OCI-LY3 (cell line): ENCODE results near the gene SRSF2.

ENCODE experiments used
- H2AFZ ChIP-seq: fragments of 200-600, 300-600 bp; shearing (Covaris generic); 2 replicates; pipeline ENCODE4 v1.6.0; 2014; ENCODE audit warnings: antibody characterized with exemption, low read depth, low read length
- H3K27ac ChIP-seq: fragments of 200-600, 300-600 bp; sonication (generic); 2 replicates; pipeline ENCODE4 v1.5.1; 2014; ENCODE audit warnings: mild to moderate bottlenecking, low read length, moderate library complexity, mixed read lengths
- H3K27me3 ChIP-seq: fragments of 200-600, 300-600 bp; sonication (generic); 2 replicates; pipeline ENCODE4 v1.6.1; 2014; ENCODE audit warnings: low read depth, low read length, mixed read lengths
- H3K36me3 ChIP-seq: fragments of 200-600, 300-600 bp; sonication (generic); replicated peaks from 2 replicates; pipeline ENCODE3; 2014; ENCODE audit warnings: low read depth, low read length, mixed read lengths
- H3K4me1 ChIP-seq: fragments of 300-600, 200-600 bp; sonication (generic); 2 replicates; pipeline ENCODE4 v1.6.1; 2014; ENCODE audit warnings: low read length, mixed read lengths
- H3K4me2 ChIP-seq: fragments of 200-600, 300-600 bp; sonication (generic); 2 replicates; pipeline ENCODE4 v1.6.1; 2014; ENCODE audit warnings: low read length, mixed read lengths
- H3K4me3 ChIP-seq: fragments of 300-600, 200-600 bp; sonication (generic); 2 replicates; pipeline ENCODE4 v1.5.1; 2014; ENCODE audit warnings: antibody characterized with exemption, mild to moderate bottlenecking, low read length, moderate library complexity
- H3K79me2 ChIP-seq: fragments of 300-600, 200-600 bp; shearing (Covaris generic); 2 replicates; pipeline ENCODE4 v1.6.1; 2014; ENCODE audit warnings: mild to moderate bottlenecking, low read length, mixed read lengths
- H3K9ac ChIP-seq: fragments of 300-600, 200-600 bp; shearing (Covaris generic); 2 replicates; pipeline ENCODE4 v1.6.0; 2014; ENCODE audit warnings: mild to moderate bottlenecking, low read length, moderate library complexity
- H3K9me3 ChIP-seq: fragments of 200-600, 300-600 bp; shearing (Covaris generic); 2 replicates; pipeline ENCODE4 v1.6.1; 2014; ENCODE audit warnings: low read length, mixed read lengths; ENCODE audit not compliant: insufficient read depth
- H4K20me1 ChIP-seq: fragments of 200-600, 300-600 bp; sonication (generic); 2 replicates; pipeline ENCODE4 v1.6.1; 2016; ENCODE audit warnings: low read length, mixed read lengths; ENCODE audit not compliant: insufficient read depth
- CTCF ChIP-seq: fragments of 200-600, 300-600 bp; sonication (generic); IDR thresholded peaks from 2 replicates; pipeline ENCODE4 v1.5.1; 2014; ENCODE audit warnings: antibody characterized with exemption, low read length, low read depth
- EZH2phosphoT487 ChIP-seq: fragments of 200-600 bp; shearing (Covaris generic); IDR thresholded peaks from 2 replicates; pipeline ENCODE4 v1.6.1; 2018; ENCODE audit warnings: antibody characterized with exemption, mixed run types, low read depth

Gene SRSF2

DNA sequence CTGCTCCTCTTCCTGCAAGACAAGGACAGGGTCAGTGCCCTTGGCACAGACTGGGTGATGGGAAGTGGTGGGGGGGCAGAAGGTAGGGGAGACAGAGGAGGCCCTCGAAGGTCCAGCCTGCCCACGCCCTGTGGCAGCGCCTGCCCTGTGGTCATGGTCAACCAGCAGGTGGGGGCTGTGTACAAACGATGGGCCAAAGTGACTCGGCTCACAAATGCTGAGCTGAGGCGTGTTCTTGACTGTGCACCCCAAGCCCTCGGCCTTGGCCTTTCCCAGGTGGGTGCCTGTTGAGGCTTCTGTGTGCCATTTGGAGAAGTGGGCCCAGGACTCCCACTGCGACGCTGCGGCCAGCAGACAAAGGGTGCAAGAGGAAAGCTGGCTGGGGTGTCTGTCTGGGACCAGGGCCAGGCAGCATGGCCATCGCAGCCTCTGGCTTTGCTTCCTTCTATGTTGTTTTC, 48.9 kb downstream of the SRSF2 start:
- no peaks in the 10 kb centered on the region for H3K9me3 ChIP-seq
- H3K27ac ChIP-seq: no peak overlapping the region
- no peaks in the 10 kb centered on the region for H3K79me2 ChIP-seq
- no peaks in the 10 kb centered on the region for H3K36me3 ChIP-seq
- H3K27me3 ChIP-seq: no peaks in the 10 kb centered on the region
- no peaks in the 10 kb centered on the region for H4K20me1 ChIP-seq
- no peak overlapping the region for H3K4me3 ChIP-seq
- H3K9ac ChIP-seq: no peak overlapping the region
- H2AFZ ChIP-seq: no peak overlapping the region
- no peak for TF ChIP-seq EZH2phosphoT487
- no peak for TF ChIP-seq CTCF
- peaks cover 6% of the 10 kb centered on the region for H3K4me1 ChIP-seq
- no peak overlapping the region for H3K4me2 ChIP-seq

DNA sequence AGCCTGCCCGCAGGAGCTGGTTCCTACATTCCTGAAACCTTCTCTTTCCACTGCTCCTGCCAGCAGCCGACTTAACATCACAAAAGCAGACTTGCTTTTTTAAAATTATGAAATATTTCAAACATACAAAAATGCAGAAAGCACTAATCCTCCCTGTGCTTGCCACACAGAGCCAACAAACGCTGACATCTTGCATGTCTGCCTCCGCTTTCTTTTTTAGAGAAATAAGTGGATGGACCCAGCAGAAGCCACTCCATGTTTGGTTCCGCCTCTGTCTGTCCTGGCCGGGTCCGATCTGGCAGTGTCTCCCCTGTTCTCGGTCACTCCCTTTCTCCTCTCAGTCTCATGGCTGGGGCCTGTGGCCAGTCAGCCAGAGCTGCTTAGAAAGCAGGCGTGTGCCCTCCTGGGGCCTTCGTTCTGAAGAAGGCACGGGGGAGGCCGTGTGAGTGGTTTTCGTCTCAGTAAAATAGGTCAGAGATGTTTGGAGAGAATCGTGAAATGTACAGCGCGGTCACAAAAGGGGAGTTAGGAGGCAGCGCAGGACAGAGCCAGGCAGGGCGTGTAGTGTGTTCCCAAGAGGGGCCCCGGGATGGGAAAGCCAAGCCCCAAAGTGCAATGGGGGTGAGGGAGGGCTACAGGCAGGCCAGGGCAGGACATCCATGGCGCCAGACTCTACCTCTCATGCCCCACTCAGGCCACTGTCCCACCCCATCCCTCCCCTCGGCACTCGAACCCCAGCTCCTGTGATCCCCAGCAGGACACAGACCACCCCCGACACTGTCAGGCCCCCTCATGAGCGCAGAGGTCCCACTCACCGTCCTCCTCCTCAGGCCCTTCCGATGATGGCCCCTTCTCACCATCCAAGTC, 49.6 kb downstream of the SRSF2 start:
- no peak overlapping the region for H2AFZ ChIP-seq
- no peak overlapping the region for H3K4me2 ChIP-seq
- no peaks in the 10 kb centered on the region for H3K9me3 ChIP-seq
- H3K4me1 ChIP-seq: no peaks in the 10 kb centered on the region
- H3K4me3 ChIP-seq: no peak overlapping the region
- no peaks in the 10 kb centered on the region for H4K20me1 ChIP-seq
- H3K79me2 ChIP-seq: no peaks in the 10 kb centered on the region
- no peak overlapping the region for H3K27ac ChIP-seq
- no peaks in the 10 kb centered on the region for H3K27me3 ChIP-seq
- H3K36me3 ChIP-seq: no peaks in the 10 kb centered on the region
- no peak for TF ChIP-seq EZH2phosphoT487
- TF ChIP-seq CTCF: no peak
- H3K9ac ChIP-seq: no peak overlapping the region

- Histone ChIP-seq H3K9ac (no peak overlapping the region), H4K20me1 (no peaks in the 10 kb centered on the region), H3K4me1 (no peaks in the 10 kb centered on the region), H3K27ac (no peak overlapping the region), H3K36me3 (no peaks in the 10 kb centered on the region), H3K79me2 (no peaks in the 10 kb centered on the region), H3K4me2 (no peak overlapping the region), H3K9me3 (no peaks in the 10 kb centered on the region), H3K4me3 (no peak overlapping the region), H3K27me3 (no peaks in the 10 kb centered on the region), H2AFZ (no peak overlapping the region)
- no peak for TF ChIP-seq EZH2phosphoT487
- no peak for TF ChIP-seq CTCF
These were observed 50.4 kb downstream of the SRSF2 start for GRCh38 chr17:76686538-76687297.

- Histone ChIP-seq H4K20me1 (no peaks in the 10 kb centered on the region), H3K36me3 (no peaks in the 10 kb centered on the region), H3K27me3 (no peaks in the 10 kb centered on the region), H3K79me2 (no peaks in the 10 kb centered on the region), H3K9me3 (no peaks in the 10 kb centered on the region), H3K9ac (no peak overlapping the region), H2AFZ (no peak overlapping the region), H3K4me3 (no peak overlapping the region), H3K4me1 (no peaks in the 10 kb centered on the region), H3K27ac (no peak overlapping the region), H3K4me2 (no peak overlapping the region)
- TF ChIP-seq EZH2phosphoT487 (no peak), CTCF (no peak)
These were observed 51.3 kb downstream of the SRSF2 start for GRCh38 chr17:76685846-76686245.
